HG03469 (cell line): ENCODE measurements around the gene LRRN4.
A peak's percentile ranks its signal among the peaks of the same experiment; 100 is the strongest.
"Not testable (repeated sequence)": the region's sequence is repeated elsewhere in the genome, so short reads cannot be mapped to it uniquely, and the experiment has no call there.

Source experiments
- ATAC-seq: cut with Tn5 transposase; IDR thresholded peaks from one replicate; pipeline ENCODE4 v1.9.1; 2021; ENCODE audit warnings: mild to moderate bottlenecking, moderate library complexity, moderate number of reproducible peaks; ENCODE audit not compliant: unreplicated experiment

The LRRN4 gene

DNA sequence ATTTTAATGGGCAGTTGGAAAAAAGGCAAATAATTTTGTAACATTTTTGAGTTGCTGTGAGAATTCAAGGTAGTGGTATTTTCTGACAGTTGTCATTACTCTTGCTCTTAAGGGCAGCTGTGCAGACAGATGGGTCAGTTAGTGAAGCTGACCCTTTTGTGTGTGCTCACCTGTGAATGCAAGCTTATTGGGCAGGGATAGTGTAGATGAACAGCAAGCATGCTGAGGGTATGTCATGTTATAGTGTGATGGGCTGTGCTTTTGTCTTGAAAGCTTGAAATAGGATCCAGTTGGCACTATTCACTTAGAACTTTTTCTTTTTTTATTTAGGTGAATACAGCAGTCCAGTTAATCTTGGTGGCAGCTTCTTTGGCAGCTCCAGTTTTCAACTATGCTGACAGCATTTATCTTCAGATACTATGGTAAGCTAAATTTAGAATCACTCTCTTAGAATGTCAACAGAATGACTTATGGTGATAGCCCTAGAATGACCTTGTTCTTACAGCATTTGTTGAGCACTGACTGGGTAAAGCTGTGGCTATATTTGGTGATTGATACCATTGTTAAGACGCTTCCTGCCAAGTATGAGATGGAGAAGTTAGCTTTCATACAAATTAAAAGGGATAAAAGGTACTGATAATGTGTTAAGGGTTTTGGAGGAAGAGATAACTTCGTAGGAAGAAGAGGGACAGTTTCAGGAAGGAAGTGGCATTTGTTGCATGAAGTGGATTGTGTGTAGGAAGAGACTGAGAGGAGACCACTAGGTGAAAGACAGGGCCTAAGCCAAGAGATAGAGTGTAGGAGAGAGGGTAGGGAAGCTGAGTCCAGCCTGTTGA is 19.5 kb downstream of the LRRN4 start:
- no peak for ATAC-seq

DNA sequence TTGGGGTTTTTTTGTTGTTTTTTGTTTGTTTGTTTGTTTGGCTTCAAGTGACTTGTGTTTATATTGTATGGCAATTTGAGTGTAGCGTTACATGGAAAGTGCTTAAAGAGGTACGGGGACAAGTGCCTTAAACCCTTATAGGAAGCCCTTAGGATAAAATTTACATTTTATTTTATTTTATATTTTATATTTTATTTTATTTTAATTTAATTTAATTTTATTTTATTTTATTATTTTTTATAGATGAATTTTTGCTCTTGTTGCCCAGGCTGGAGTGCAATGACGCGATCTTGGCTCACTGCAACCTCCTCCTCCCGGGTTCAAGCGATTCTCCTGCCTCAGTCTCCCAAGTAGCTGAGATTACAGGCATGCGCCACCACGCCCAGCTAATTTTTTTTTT is 21.0 kb downstream of the LRRN4 start:
- ATAC-seq, result not testable (repeated sequence)

GRCh38 chr20:6030453-6031080 is 23.3 kb downstream of the LRRN4 start:
- ATAC-seq, result no peak

DNA sequence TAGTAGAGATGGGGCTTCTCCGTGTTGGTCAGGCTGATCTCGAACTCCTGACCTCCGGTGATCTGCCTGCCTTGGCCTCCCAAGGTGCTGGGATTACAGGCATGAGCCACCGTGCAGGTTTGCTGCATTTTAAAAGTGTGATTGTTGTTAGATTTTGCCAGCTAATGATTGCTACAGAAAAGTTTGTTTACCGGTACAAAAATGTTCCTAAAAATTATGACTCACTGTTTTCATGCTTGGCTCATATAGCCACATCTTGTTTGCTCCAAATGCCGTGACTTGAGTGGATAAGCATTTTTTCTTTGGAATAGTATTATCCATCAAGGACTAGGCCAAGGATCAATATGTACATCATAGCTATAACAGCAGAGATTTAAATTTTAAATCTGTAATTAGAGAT is 24.3 kb downstream of the LRRN4 start:
- ATAC-seq, result no peak

DNA sequence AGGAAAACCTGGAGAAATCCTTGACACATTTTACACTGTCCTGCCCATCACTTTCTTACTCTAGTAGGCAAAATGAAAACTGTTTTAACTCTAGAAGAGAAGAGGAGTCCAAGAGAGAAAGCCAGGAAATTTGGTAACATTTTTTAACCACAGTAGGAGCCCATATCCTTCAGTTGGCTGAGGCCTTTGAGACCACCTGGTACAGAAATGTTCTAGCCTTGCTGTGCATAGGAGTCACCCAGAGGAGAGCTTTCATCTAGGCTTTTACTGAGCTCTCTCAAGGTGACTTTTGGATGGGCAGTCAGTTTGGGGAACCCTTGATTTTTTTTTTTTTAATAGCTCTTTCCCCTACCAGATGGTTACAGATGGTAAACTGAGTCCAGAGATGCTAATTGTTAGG is 25.0 kb downstream of the LRRN4 start:
- no peak for ATAC-seq

GRCh38 chr20:6026051-6026450 is 27.8 kb downstream of the LRRN4 start:
- no peak for ATAC-seq

DNA sequence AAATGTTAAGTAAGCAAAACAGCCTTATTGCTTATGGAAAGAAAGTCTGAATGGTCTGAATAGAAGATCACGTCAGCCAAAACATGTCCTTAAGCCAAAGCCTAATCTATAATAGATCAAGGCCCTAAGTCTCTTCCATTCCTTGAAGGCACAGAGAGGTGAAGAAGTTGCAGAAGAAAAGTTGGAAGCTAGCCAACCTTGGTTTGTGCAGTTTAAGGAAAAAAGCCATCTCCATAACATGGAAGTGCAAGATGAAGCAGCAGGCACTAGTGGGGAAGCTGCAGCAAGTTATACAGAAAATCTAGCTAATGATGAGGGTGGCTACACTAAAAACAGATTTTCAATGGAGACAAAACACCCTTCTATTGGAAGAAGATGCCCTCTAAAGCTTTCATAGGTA is 29.1 kb downstream of the LRRN4 start:
- ATAC-seq, result no peak

DNA sequence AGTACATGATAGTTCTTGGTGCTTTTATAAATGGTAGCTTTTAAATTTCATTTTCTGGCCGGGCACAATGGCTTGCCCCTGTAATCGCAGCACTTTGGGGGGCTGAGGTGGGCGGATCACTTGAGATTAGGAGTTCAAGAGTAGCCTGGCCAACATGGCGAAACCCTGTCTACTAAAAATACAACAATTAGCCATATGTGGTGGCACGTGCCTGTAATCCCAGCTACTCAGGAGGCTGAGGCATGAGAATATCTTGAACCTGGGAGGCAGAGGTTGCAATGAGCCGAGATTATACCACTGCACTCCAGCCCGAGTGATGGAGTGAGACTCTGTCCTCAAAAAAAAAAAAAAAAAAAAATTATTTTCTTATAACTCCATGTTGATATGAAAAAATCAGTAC is 36.0 kb downstream of the LRRN4 start:
- ATAC-seq, result no peak

- no peak for ATAC-seq
Measured at GRCh38 chr20:6017467-6017866, 36.4 kb downstream of the LRRN4 start.

DNA sequence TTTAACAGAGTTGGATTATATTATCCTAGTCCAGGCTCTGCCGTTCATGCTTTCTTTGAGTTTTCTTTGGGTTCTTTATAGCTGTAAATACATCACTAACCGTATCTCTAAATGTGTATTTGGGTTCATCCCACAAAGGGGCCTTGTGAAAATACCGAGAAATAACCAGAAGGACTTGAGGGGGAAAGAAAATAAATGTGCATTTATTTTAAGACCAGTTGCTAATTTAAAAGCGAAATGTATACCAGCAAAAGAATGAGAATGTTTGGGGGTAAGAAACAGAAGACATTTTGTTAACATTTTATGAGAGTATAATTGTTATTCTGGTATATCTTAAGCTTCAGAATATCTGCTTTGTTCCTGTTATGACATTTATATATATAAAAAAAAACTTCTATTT is 38.9 kb downstream of the LRRN4 start:
- no peak for ATAC-seq

DNA sequence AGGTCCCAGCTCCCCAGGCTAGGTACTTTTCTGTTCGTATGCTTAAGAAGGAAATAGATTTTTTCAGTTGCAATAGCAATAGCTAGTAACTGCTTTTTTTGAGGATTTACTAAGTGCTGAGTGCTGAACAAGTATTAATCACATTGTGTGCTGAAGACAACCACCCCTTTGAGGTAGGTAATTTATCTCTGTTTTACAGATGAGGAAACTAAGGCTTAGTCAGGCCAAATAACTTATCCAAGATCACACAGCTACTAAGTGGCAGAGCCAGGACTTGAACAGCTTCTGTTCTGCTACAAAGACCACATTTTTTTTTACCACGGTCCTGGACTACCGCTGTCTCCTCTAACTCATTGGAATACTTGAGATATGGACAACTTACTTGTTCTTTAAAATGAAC is 39.8 kb downstream of the LRRN4 start:
- no peak for ATAC-seq

DNA sequence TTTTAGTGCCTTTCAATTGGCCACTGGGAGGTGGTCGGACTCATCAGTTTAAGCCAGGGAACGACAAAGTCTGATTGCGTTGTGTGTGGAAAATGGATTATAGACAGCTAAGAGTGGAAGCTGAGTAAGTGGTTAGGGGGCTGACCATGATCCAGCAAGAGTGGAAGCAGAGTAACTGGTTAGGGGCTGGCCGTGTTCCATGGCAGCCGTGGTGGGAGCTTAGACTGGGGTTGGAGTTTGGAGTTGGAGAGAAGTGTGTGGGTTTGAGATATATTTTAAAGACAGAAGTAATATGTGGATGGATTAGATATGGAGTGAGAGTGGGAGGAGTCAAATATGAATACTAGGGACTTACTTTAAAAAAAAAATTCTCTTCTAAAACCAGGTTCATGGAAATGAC is 41.7 kb downstream of the LRRN4 start:
- no peak for ATAC-seq

DNA sequence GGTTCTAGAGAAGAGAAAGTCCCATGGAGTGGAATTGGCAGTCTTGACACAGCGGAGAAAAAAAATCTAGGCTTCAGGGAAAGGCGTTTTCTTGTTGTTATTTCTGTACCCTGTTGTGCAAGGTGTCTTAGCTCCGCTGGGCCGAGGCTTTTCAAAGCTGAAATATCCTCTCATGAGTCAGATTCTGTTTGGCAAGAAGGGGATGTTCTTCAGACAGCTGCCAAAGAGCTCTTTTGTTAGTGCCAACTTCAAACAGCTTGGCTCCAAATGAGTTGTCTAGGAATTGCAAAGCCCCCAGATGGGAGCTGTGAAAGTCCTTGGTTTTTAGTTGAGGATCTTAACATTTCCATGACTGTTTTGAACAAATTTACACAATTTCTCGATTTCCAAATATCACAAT is 45.6 kb downstream of the LRRN4 start:
- ATAC-seq, result no peak

DNA sequence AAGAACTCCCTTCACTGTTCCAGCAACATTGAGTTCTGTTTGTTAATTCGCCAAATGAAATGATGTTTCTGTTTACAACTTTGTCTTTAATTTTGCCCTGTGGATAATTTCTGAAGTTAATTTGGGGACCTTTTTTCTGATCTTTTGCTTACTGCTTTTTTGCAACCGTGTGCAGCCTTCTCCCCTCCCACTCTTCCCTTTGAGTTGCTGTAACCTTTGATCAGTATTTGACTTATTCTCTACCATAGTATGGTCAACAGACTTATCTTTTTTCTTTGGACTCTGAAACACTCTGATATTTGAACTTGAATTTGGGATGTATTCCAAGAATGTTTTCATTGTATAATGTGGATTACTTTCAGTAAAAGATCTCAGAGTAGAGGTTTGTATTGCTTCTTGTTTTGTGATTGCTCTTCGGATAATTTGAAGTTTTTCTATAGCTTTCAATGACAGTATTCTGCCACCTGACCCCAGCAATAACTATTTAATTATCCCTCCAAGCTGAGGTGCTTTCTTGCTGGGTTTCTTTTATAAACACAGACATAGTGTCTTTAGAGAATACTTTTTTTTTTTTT is 46.2 kb downstream of the LRRN4 start:
- ATAC-seq, result no peak

GRCh38 chr20:6007094-6007528 is 46.7 kb downstream of the LRRN4 start:
- no peak for ATAC-seq

GRCh38 chr20:6006603-6006949 is 47.3 kb downstream of the LRRN4 start:
- no peak for ATAC-seq

GRCh38 chr20:6000871-6001270 is 53.0 kb downstream of the LRRN4 start:
- ATAC-seq, result no peak

DNA sequence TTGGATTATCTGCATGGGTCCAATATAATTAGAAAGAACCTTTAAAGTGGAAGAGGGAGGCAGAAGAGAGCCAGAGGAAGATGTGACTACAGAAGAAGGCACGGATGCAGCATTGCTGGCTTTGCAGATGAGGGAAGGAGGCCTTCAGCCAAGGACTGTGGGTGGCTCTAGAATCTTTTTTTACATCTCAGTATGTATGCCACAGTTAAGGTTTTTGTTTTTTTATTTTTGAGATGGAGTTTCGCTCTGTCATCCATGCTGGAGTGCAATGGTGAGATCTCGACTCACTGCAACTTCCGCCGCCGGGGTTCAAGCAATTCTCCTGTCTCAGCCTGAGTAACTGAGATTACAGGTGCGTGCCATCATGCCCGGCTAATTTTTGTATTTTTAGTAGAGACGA is 54.1 kb downstream of the LRRN4 start:
- ATAC-seq, result no peak

GRCh38 chr20:5996765-5997164 is 57.1 kb downstream of the LRRN4 start:
- ATAC-seq, result peak; percentile 96

- no peak for ATAC-seq
Measured at GRCh38 chr20:5991623-5992441, 62.0 kb downstream of the LRRN4 start.

GRCh38 chr20:5990946-5991345 is 62.9 kb downstream of the LRRN4 start:
- ATAC-seq, result no peak
